Thoracic aorta (tissue), 2 donors: ENCODE data around the gene LPAR1. TPM values are rescaled to one million over a fixed set of nuclear protein-coding genes. Genes with fewer than 3 reads are reported as not detected.

ENCODE experiments used
- ATAC-seq: fragments of 150-250 bp; one replicate; pipeline ENCODE4 v1.8.0; 2017; ENCODE audit warnings: low read depth; ENCODE audit not compliant: insufficient number of reproducible peaks, low FRiP score
- DNase-seq: peaks from one replicate; pipeline ENCODE4 v3.0.0-alpha.2; 2020; ENCODE audit warnings: low spot score
- H3K27ac ChIP-seq, 2 donors: fragments of 200-600 bp; sonication (generic); 1 replicate in 1 of 2; 2 replicates in 1 of 2; pipeline ENCODE4 v1.5.1; 2016; ENCODE audit warnings: mild to moderate bottlenecking in 2 of 2, moderate library complexity in 2 of 2
- H3K27me3 ChIP-seq: fragments of 200-600 bp; sonication (generic); replicated peaks from 2 replicates; pipeline ENCODE4 v1.6.0; 2016; ENCODE audit warnings: mild to moderate bottlenecking; ENCODE audit not compliant: insufficient read depth
- H3K36me3 ChIP-seq: fragments of 200-600 bp; sonication (generic); one replicate; pipeline ENCODE4 v1.5.1; 2016
- H3K4me1 ChIP-seq, 2 donors: fragments of 200-600 bp; sonication (generic); 1 replicate in 1 of 2; 2 replicates in 1 of 2; pipeline versions ENCODE4 v1.5.1 to v1.6.0; 2016; ENCODE audit warnings: low read depth in 2 of 2, mild to moderate bottlenecking in 1 of 2; ENCODE audit not compliant: control insufficient read depth in 1 of 2
- H3K4me3 ChIP-seq: fragments of 200-600 bp; sonication (generic); 2 replicates; pipeline ENCODE4 v1.5.1; 2016; ENCODE audit warnings: mild to moderate bottlenecking
- H3K9me3 ChIP-seq: fragments of 200-600 bp; sonication (generic); 2 replicates; pipeline ENCODE4 v1.5.1; 2016
- CTCF ChIP-seq: fragments of 200-600 bp; sonication (generic); IDR thresholded peaks from one replicate; pipeline ENCODE4 v1.5.1; 2019; ENCODE audit warnings: antibody characterized with exemption
- total RNA-seq, 2 donors: library from RNA; depleted of rRNA; stranded (reverse); fragments of >200 nt; gene quantifications; one replicate each; pipeline versions ENCODE4 v1.1.0 to v1.2.3, GENCODE V29; 2016

LPAR1 gene
- total RNA-seq, 2 donors from 2014 or later, result 85.1 to 94.0 TPM

DNA sequence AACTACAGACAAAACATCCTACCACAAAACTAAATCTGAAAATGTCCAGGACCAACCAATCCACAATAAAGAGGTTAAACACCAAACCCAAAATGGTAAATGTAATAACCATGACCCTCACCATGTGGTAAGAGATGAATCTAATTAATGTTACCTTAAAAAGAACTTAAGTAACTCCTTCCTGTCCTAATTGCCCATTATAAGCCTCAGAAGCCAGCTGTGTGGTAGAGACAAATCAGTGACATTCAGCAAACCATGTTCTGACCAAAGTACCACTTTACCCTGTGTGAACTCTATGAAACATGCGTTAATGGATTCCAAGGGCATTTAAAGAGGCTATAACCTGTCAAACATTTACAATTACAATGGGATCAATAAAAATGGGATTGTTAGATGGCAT lies 25.0 kb downstream of the LPAR1 start:
- TF ChIP-seq CTCF, result no peak
- no peaks in the 10 kb centered on the region for H3K9me3 ChIP-seq
- no peak overlapping the region for H3K27ac ChIP-seq
- H3K4me1 ChIP-seq, result peaks cover 16 to 38% of the 10 kb centered on the region in 2 donors
- DNase-seq (no peak), ATAC-seq (no peak)
- H3K27me3 ChIP-seq, result no peaks in the 10 kb centered on the region
- H3K4me3 ChIP-seq, result no peak overlapping the region
- no peaks in the 10 kb centered on the region for H3K36me3 ChIP-seq

DNA sequence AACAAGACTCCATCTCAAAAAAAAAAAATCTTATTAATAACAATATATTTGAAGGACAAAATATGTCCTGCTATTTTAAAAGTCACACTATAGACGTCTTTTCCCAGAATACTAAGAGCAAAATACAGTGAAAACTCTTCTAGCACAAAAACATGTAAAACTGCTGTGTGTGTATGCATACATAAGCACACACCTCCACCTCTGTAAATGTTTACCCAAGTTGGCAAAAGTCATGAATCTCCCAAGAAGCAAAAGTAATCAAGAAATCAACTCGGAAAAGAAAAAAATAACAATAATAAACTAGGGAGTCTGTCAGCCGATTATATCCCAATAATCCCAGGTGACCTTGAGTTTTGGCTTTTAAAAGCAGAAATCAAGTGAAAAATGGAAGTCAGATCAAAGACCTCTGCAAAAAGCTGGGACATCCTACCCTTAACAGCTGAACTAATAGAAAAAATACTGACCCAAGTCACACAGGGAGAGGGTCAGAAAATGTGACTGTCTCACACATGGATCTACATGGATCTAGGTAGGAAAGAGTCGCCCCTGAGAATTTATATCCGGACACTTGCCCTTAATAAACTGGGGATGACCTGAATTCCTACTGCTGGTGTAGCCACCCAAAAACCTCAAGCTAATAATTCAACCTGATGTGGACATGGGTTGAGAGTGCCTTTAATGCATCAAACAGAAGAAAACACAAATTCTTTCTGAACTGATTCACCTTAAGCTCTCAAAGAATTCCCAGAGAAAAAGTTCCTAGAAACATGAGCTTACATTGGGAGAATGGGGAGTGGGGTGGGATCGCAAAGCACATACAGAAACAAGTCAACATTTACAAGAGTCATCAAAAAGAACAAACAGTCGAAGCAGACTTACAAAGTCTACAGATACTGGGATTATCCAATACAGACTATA lies 29.9 kb downstream of the LPAR1 start:
- H3K27ac ChIP-seq, result no peak overlapping the region
- H3K4me3 ChIP-seq, result no peak overlapping the region
- no peak for ATAC-seq
- H3K27me3 ChIP-seq, result no peaks in the 10 kb centered on the region
- no peak for TF ChIP-seq CTCF
- no peaks in the 10 kb centered on the region for H3K9me3 ChIP-seq
- no peak for DNase-seq
- H3K36me3 ChIP-seq, result no peaks in the 10 kb centered on the region
- peaks cover 0 to 34% of the 10 kb centered on the region in 2 donors for H3K4me1 ChIP-seq

- no peak for ATAC-seq
Observed at GRCh38 chr9:111005746-111006470, 32.4 kb downstream of the LPAR1 start.

GRCh38 chr9:111004936-111005335 lies 33.3 kb downstream of the LPAR1 start:
- TF ChIP-seq CTCF, result no peak
- Histone ChIP-seq H3K4me3 (no peak overlapping the region), H3K27me3 (no peaks in the 10 kb centered on the region), H3K9me3 (no peaks in the 10 kb centered on the region), H3K27ac (no peak overlapping the region), H3K4me1 (peaks cover 5 to 65% of the 10 kb centered on the region in 2 donors), H3K36me3 (no peaks in the 10 kb centered on the region)
- no peak for DNase-seq
- no peak for ATAC-seq

More at GRCh38 chr9:111005746-111006470, 32.4 kb downstream of the LPAR1 start:
- no peak for TF ChIP-seq CTCF
- H3K9me3 ChIP-seq, result no peaks in the 10 kb centered on the region
- H3K27ac ChIP-seq, result no peak overlapping the region
- H3K4me1 ChIP-seq, result peaks cover 5 to 56% of the 10 kb centered on the region in 2 donors
- H3K36me3 ChIP-seq, result no peaks in the 10 kb centered on the region
- no peaks in the 10 kb centered on the region for H3K27me3 ChIP-seq
- no peak overlapping the region for H3K4me3 ChIP-seq
- DNase-seq, result no peak

GRCh38 chr9:111003182-111003581 lies 35.1 kb downstream of the LPAR1 start:
- no peaks in the 10 kb centered on the region for H3K27me3 ChIP-seq
- H3K9me3 ChIP-seq, result no peaks in the 10 kb centered on the region
- ATAC-seq (no peak), DNase-seq (no peak)
- no peak overlapping the region for H3K4me3 ChIP-seq
- TF ChIP-seq CTCF, result no peak
- peaks cover 16 to 76% of the 10 kb centered on the region in 2 donors for H3K4me1 ChIP-seq
- no peaks in the 10 kb centered on the region for H3K36me3 ChIP-seq
- no peak overlapping the region for H3K27ac ChIP-seq
